Endodermal cell (in vitro differentiated cells): Measurements from ENCODE around the gene SCN8A. TPM values are rescaled to one million over a fixed set of nuclear protein-coding genes. Genes with fewer than 3 reads are reported as not detected.

Experiments
- DNase-seq: peaks from one replicate; pipeline ENCODE4 v3.0.0-alpha.2; 2017
- H3K27ac ChIP-seq: 2 replicates; pipeline ENCODE4 v1.5.1; 2013; ENCODE audit warnings: mild to moderate bottlenecking, low read depth, low read length, moderate library complexity
- H3K27me3 ChIP-seq: 2 replicates; pipeline ENCODE4 v1.6.1; 2013; ENCODE audit warnings: mild to moderate bottlenecking, low read length, moderate library complexity; ENCODE audit not compliant: insufficient read depth, control insufficient read depth, poor library complexity, severe bottlenecking
- H3K36me3 ChIP-seq: 2 replicates; pipeline ENCODE4 v1.7.0; 2013; ENCODE audit warnings: mild to moderate bottlenecking, low read length, moderate library complexity; ENCODE audit not compliant: control insufficient read depth, insufficient read depth
- H3K4me1 ChIP-seq: one replicate; pipeline ENCODE4 v1.7.0; 2013; ENCODE audit warnings: low read length; ENCODE audit not compliant: control insufficient read depth, insufficient read depth
- H3K4me3 ChIP-seq: 2 replicates; pipeline ENCODE4 v1.5.1; 2013; ENCODE audit warnings: mild to moderate bottlenecking, low read length, moderate library complexity
- H3K9ac ChIP-seq: 2 replicates; pipeline ENCODE4 v1.6.1; 2013; ENCODE audit warnings: mild to moderate bottlenecking, low read length, moderate library complexity; ENCODE audit not compliant: poor library complexity, severe bottlenecking; ENCODE audit errors: extremely low read depth
- H3K9me3 ChIP-seq: 2 replicates; pipeline ENCODE4 v1.6.1; 2013; ENCODE audit warnings: mild to moderate bottlenecking, low read length, moderate library complexity; ENCODE audit not compliant: control insufficient read depth
- H3K27ac Mint-ChIP-seq: 2 replicates; pipeline ENCODE4 v1.8.0; 2020; ENCODE audit warnings: mixed read lengths
- H3K27me3 Mint-ChIP-seq: 2 replicates; pipeline ENCODE4 v1.8.0; 2021; ENCODE audit warnings: mild to moderate bottlenecking, mixed read lengths; ENCODE audit not compliant: insufficient read depth
- H3K36me3 Mint-ChIP-seq: 2 replicates; pipeline ENCODE4 v1.8.0; 2020; ENCODE audit warnings: low read depth, mixed read lengths
- H3K4me1 Mint-ChIP-seq: 2 replicates; pipeline ENCODE4 v1.8.0; 2020; ENCODE audit warnings: mixed read lengths
- H3K4me3 Mint-ChIP-seq: 2 replicates; pipeline ENCODE4 v1.8.0; 2020; ENCODE audit warnings: mild to moderate bottlenecking, moderate library complexity, mixed read lengths
- H3K9me3 Mint-ChIP-seq: 2 replicates; pipeline ENCODE4 v1.8.0; 2020; ENCODE audit warnings: mild to moderate bottlenecking, mixed read lengths
- WGBS, 2 experiments: methylation state at CpG; one replicate each; pipeline versions ENCODE4 v1.1.5 to v1.1.7; 2013; ENCODE audit warnings: missing lambda C conversion rate in 2 of 2, mixed read lengths in 1 of 2; ENCODE audit not compliant: insufficient coverage in 1 of 2, insufficient read length in 1 of 2; 5-methylcytosine and 5-hydroxymethylcytosine counted together
- total RNA-seq, 2 donors: library from RNA; stranded (reverse); fragmentation: NEBNext Ultra II Directional in 1 of 2; extraction: Animal tissue kit (Norgen Biotek cat#: 25700) in 1 of 2; gene quantifications; 2 replicates in 1 of 2; 3 replicates in 1 of 2; pipeline ENCODE4 v1.2.1, GENCODE V29; 2021
- TF ChIP-seq, protein P1 (sequence below): fragments of 200-600 bp; sonication (generic); conservative IDR thresholded peaks from 2 replicates; pipeline ENCODE4 v1.5.0; 2021; ENCODE audit warnings: antibody characterized with exemption, mild to moderate bottlenecking

The SCN8A gene
- total RNA-seq, 2 donors from 2014 or later = 9.5 to 9.7 TPM

DNA sequence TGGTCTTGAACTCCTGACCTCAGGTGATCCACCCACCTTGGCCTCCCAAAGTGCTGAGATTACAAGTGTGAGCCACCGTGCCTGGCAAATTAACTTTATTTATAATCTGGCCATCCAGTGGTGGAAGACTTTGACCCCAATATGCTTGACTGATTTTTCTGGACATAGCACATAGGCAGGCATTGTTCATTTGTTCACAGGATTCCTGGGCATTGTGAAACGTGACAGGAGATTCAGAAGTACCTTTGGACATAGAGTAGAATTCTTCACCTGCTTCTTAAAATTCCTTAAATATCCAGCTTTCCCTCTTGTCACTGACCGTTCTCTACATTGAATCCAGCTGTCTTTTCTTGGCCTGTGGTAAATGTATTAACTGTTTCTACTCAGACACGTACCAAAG is 103.1 kb downstream of the SCN8A start:
- H3K27me3 Mint-ChIP-seq = no peaks in the 10 kb centered on the region
- Histone ChIP-seq H3K36me3 (no peaks in the 10 kb centered on the region), H3K27ac (no peak overlapping the region), H3K9ac (no peak overlapping the region), H3K9me3 (no peaks in the 10 kb centered on the region), H3K4me1 (no peaks in the 10 kb centered on the region), H3K27me3 (no peaks in the 10 kb centered on the region), H3K4me3 (no peak overlapping the region)
- no peak overlapping the region for H3K27ac Mint-ChIP-seq
- no peaks in the 10 kb centered on the region for H3K4me1 Mint-ChIP-seq
- 92 to 96% methylated on average over 3 to 4 of the region's 4 CpGs for WGBS, 2 experiments
- TF ChIP-seq, protein P1, sequence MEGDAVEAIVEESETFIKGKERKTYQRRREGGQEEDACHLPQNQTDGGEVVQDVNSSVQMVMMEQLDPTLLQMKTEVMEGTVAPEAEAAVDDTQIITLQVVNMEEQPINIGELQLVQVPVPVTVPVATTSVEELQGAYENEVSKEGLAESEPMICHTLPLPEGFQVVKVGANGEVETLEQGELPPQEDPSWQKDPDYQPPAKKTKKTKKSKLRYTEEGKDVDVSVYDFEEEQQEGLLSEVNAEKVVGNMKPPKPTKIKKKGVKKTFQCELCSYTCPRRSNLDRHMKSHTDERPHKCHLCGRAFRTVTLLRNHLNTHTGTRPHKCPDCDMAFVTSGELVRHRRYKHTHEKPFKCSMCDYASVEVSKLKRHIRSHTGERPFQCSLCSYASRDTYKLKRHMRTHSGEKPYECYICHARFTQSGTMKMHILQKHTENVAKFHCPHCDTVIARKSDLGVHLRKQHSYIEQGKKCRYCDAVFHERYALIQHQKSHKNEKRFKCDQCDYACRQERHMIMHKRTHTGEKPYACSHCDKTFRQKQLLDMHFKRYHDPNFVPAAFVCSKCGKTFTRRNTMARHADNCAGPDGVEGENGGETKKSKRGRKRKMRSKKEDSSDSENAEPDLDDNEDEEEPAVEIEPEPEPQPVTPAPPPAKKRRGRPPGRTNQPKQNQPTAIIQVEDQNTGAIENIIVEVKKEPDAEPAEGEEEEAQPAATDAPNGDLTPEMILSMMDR = no peak
- H3K9me3 Mint-ChIP-seq = no peaks in the 10 kb centered on the region
- no peaks in the 10 kb centered on the region for H3K36me3 Mint-ChIP-seq
- no peak for DNase-seq
- H3K4me3 Mint-ChIP-seq = no peak overlapping the region

DNA sequence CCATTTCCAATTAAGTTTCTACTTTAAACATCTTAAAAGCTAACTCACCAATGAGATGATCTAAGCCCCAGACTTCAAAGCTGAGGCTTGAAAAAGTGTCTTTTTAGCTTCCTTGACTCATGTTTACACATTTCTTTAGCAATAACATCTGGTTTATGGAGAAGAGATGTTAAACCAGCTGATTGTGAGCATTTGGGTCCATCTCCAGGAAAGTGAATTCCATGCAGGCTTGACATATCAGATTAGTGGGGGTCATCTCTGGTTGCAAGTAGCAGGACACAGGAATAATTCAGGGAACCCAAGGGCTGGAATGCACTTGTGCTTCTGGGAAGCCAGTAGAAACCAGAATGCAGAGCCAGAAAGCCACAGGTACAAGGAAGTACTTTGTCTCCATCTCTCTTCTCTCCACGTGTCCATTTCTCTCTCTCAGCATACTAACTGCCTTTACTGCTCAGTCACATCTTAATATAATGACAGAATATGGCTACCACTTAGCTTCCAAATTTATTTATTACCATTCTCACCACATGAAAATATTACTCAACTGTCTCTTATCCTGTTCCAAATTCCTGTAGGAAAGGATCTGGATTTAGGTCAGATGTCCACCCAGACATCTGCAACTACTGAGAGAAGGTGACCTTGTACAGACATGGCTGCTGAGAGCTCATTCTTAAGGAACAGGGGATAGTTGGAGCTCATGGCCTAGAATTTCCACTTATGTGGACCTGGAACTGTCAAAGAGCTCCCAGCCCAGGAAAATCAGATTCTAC is 104.4 kb downstream of the SCN8A start:
- Histone ChIP-seq H3K4me3 (no peak overlapping the region), H3K36me3 (no peaks in the 10 kb centered on the region), H3K4me1 (no peaks in the 10 kb centered on the region), H3K27ac (no peak overlapping the region), H3K27me3 (no peaks in the 10 kb centered on the region), H3K9ac (no peak overlapping the region), H3K9me3 (no peaks in the 10 kb centered on the region)
- H3K9me3 Mint-ChIP-seq = no peaks in the 10 kb centered on the region
- no peak for DNase-seq
- TF ChIP-seq, protein P1 = no peak
- no peak overlapping the region for H3K27ac Mint-ChIP-seq
- no peaks in the 10 kb centered on the region for H3K27me3 Mint-ChIP-seq
- WGBS, 2 experiments = 81 to 83% methylated on average over 1 of the region's 1 CpG
- H3K36me3 Mint-ChIP-seq = no peaks in the 10 kb centered on the region
- no peaks in the 10 kb centered on the region for H3K4me1 Mint-ChIP-seq
- no peak overlapping the region for H3K4me3 Mint-ChIP-seq

DNA sequence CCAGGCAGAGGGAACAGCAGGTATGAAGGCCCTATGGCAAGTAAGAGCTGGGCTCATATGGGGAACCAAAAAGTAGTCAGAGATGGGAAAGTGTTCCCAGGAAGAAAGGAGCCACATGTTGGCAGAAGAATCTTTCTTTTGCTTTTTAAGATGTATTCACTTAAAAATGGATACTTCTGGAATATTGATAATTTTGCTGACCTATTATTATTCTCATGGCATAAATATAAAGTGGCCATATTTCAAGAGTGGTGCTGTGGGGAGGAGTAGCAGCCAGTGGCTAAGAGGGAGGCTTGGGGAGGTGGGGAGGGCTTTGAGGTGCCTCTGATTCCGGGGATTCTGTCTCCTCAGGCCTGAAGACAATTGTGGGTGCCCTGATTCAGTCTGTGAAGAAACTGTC is 108.2 kb downstream of the SCN8A start:
- no peak overlapping the region for H3K27ac Mint-ChIP-seq
- 86 to 100% methylated on average over 1 of the region's 1 CpG for WGBS, 2 experiments
- TF ChIP-seq, protein P1 = no peak

More for the DNA sequence above, 108.2 kb downstream of the SCN8A start:
- DNase-seq = no peak
- no peaks in the 10 kb centered on the region for H3K27me3 Mint-ChIP-seq
- Histone ChIP-seq H3K4me1 (no peaks in the 10 kb centered on the region), H3K36me3 (peaks cover 5% of the 10 kb centered on the region), H3K4me3 (no peak overlapping the region), H3K9me3 (no peaks in the 10 kb centered on the region), H3K9ac (no peak overlapping the region), H3K27me3 (no peaks in the 10 kb centered on the region), H3K27ac (no peak overlapping the region)
- H3K4me3 Mint-ChIP-seq = no peak overlapping the region
- no peaks in the 10 kb centered on the region for H3K9me3 Mint-ChIP-seq
- H3K36me3 Mint-ChIP-seq = peaks cover 10% of the 10 kb centered on the region
- no peaks in the 10 kb centered on the region for H3K4me1 Mint-ChIP-seq
